ENCODE measurements around the gene GET4.

The GET4 gene

GRCh38 chr7:888081-889024, 12.0 kb downstream of the GET4 start:
- no peak for DNase-seq

- DNase-seq, result no peak
These were observed 12.7 kb downstream of the GET4 start for GRCh38 chr7:889025-889390.

GRCh38 chr7:889391-889790, 13.0 kb downstream of the GET4 start:
- no peak for DNase-seq

GRCh38 chr7:890868-891267, 14.5 kb downstream of the GET4 start:
- no peak for DNase-seq

DNA sequence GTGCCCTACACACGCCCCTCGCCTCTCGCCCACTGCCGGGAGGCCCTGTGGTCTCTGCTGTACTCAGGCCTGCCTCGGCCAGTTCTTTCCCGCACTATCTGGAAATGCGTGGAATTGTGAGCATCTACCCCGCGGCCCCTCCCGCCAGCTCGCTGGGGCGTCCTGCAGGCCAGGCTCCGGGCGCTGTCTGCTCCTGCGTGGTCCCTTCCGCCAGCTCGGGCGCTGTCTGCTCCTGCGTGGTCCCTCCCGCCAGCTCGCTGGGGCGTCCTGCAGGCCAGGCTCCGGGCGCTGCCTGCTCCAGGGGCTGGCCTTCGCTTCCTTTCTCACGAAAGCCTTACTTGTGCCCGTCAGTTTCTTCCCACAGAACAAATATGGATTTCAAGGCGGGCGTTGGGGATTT, 14.9 kb downstream of the GET4 start:
- no peak for DNase-seq

DNA sequence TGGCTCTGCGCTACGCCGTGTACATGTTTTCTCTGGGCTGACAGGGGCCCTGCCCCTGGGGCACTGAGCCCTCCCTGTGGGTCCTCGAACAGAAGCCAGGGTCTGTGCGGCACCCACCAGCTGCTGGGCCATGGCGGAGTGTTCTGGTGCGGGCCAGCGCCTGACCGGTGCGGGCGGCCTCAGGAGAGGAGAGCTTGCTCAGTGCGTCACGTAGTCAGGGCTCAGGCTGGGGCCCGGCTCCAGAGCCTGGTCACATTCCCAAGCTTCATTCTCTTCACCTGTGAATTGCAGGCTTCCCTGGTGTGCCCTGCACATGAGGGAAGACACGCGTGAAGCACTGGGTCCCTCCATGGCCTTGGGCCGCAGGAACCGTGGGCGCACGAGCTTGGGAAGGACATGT, 15.5 kb downstream of the GET4 start:
- no peak for DNase-seq

GRCh38 chr7:892648-893593, 16.6 kb downstream of the GET4 start:
- DNase-seq, result no peak

GRCh38 chr7:893686-894085, 17.3 kb downstream of the GET4 start:
- DNase-seq, result no peak

GRCh38 chr7:894164-894867, 18.0 kb downstream of the GET4 start:
- no peak for DNase-seq

DNA sequence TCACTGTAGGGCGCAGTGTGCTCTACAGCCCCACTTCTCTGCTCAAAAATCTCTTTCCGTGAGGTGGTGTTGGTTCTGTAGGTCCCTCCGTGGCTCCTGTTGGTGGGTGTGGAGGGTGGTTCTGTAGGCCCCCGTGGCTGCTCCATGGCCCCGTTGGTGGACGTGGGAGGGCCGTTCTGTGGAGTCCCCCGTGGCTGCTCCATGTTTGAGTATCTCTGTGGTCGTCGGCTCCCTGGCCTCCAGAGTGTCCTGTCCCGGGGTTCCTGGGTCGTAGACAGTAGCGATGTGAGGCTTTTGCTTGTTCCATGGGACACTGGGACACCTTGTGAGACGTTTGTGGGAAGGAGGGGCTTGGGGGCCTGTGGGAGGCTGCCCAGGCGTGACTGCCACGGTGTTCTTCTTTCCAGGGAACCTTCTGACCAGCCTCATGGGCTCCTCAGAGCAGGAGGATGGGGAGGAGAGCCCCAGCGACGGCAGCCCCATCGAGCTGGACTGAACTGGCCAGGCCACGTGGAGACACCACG, 18.6 kb downstream of the GET4 start:
- DNase-seq, result no peak

- no peak for DNase-seq
These were observed 19.2 kb downstream of the GET4 start for GRCh38 chr7:895451-896052.

DNA sequence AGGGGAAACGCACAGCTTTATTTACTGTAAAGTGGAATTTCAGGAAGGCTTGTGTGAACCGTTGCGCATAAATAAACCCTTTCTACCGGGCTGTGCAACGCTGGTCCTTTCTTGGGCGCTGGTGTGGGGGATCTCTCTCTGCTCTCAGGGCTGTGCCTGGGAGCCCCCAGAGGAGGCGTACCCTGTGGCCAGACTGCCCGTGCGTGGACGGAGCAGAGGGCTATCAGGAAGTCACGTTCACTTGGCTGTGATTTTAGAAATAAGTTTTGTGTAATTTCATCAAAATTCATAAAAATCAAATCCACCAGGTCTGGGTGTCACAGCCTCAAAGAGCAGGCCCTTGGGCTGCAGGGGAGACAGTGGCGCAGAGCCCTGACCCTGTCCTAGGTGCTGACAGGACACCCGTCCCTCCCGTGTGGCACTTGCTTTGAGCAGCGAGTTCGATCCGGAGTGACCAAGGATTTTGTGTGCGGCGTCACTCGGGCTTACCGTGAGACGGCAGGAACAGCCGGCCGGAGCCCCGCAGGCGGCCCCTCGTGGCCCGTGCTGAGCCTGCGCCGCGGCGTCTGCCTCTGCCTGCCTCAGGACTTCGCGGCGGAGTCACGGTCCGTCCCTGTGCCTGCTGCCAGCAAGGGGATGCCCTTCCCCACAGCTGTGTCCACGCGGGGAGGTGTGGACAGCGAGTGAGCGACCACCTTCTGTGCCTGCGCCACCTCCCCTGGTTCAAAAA, 20.2 kb downstream of the GET4 start:
- DNase-seq, result no peak

- DNase-seq, result no peak
These were observed 20.7 kb downstream of the GET4 start for GRCh38 chr7:897086-897485.

- DNase-seq, result no peak
These were observed 21.5 kb downstream of the GET4 start for GRCh38 chr7:897771-898376.

DNA sequence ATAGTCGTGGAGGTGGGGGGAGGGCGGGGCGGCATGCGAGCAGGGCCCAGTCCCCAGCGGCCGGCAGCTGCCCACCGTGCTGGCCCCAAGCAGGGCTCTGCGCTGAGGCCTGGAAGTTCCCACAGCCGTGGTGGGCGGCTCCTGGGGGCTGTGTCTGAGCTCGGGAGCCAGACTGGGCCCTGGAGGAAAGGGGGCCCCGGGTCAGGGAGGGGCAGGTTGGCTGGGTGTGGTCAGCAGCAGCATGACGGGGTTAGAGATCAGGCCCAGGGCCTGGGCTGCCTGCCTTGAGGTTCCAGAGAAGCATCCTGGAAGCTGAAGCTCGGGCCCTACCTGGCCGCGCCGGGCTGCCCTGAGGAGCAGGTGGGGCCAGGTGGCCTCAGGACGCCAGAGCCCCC, 22.1 kb downstream of the GET4 start:
- DNase-seq, result no peak

DNA sequence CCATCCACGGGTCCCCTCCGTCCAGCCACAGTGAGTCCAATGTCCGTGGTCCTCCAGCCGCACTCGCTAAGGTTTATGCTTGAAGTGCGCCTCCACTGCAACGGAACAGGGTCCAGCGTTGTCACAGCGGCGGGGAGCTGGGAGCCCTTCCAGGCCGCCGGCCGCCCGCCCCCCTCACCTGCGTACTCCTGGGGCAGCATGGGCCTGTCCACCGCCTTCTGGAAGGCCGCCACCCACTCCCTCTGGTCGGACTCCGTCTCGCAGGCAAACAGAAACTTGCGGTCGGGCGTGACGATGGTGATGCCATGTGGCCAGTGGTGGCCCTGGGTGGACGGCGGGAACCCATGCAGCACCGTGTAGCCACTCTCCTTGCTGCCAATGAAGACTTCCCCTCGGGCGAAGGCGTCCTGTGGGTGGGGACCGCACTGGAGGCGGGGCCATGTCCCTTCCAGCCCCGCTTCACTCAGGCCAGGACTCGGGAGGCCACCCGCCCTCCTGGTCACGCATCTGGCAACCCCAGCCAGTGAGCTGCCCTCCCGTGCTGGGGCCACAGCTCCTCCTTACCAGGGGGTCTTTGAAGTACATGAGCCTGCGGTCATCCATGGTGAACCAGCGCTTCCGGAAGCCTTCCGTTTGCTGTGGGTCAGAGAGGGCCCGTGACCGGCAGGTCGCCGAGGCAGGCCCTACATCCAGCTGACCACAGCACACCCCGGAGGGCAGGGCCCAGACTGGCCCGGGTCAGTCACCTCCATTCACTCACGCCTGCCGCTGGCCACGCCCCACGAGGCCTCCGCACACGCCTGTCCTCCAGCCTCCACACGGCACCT, 22.7 kb downstream of the GET4 start:
- DNase-seq, result no peak

DNA sequence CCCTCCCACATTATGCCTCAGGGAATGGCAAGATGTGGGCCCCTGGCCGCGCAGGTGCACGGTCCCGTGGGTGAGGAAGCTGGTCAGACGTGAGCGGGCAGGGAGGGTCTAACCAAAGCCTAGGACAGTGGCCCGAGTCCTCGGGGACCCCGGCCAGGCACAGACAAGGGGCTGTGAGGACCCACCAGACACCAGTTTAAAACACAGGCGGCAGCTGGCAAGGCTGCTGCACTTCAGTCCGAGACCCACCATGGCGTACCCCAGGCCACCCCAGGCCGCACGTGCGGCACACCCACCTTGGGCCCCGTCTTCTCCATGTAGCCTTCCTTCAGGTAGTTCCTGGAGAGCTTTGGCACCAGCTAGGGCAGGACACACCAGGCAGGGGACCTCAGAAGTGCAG, 23.5 kb downstream of the GET4 start:
- no peak for DNase-seq

- DNase-seq, result no peak
These were observed 24.1 kb downstream of the GET4 start for GRCh38 chr7:900331-901040.

DNA sequence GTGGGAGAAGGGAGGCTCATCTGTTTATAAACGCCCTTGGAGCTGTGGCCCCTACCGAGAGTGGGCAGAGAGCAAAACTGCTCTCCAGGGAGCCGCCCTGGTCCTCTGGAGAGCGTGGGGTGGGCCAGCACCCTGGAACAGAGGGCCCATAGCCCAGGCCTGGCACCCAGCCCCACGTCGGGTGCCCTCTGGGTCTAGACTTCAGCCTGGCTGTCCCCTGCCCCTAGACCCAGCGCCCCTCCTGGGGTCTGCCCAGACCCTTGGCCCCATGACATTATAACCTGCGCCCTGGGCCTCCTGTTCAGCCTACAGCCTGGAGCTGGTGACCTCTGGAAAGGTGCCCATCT, 24.7 kb downstream of the GET4 start:
- no peak for DNase-seq

Data from activated CD4-positive, alpha-beta T cell treated with anti-CD3 and anti-CD28 coated beads, Interleukin-2, amount 50 U/mL, for 16 hours (primary cell).